ENCODE data around the gene ZMIZ1.

ZMIZ1 gene

DNA sequence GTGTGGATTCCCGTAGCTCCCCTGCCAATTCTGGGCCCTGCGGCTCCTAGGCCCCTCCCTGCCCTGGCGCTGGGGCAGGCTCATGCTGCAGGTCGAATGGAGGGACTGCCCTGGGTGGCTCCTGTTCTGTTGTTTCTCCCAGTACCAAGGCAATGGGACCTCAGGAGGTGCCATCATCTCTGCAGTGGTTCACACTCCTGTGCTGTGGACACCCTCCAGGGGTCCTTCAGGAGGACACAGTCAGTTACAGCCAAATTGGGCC, 138.3 kb downstream of the ZMIZ1 start:
- no peak for DNase-seq (ENCODE audit: low read depth in 3 of 3)

- no peak for DNase-seq (ENCODE audit: low read depth in 3 of 3)
Measured at GRCh38 chr10:79207726-79208125, 139.0 kb downstream of the ZMIZ1 start.

- DNase-seq (ENCODE audit: low read depth in 3 of 3) = no peak
Measured at GRCh38 chr10:79208251-79208983, 139.7 kb downstream of the ZMIZ1 start.

- DNase-seq (ENCODE audit: low read depth in 3 of 3) = no peak
Measured at GRCh38 chr10:79209340-79209739, 140.6 kb downstream of the ZMIZ1 start.

- DNase-seq (ENCODE audit: low read depth in 3 of 3) = no peak
Measured at GRCh38 chr10:79209831-79210230, 141.1 kb downstream of the ZMIZ1 start.

DNA sequence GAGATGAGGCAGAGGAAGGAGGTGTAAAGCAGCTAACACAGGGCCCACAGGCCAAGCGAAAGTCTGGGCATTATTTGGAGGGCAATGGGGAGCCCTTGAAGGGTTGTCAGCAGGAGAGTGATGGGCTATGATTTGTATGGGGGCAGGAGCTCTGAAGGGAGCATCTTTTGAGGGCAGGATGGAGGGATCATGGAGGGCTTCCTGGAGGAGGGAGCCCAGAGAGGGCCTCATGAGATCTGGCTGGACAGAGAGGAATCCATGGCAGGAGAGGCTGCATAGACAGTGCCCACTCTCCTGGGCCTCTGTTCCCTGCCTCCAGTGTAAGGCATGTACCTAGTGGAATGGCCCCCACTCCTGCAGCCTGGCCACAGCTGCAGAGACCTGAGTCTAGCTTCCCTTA, 141.9 kb downstream of the ZMIZ1 start:
- DNase-seq (ENCODE audit: low read depth in 3 of 3) = no peak

DNA sequence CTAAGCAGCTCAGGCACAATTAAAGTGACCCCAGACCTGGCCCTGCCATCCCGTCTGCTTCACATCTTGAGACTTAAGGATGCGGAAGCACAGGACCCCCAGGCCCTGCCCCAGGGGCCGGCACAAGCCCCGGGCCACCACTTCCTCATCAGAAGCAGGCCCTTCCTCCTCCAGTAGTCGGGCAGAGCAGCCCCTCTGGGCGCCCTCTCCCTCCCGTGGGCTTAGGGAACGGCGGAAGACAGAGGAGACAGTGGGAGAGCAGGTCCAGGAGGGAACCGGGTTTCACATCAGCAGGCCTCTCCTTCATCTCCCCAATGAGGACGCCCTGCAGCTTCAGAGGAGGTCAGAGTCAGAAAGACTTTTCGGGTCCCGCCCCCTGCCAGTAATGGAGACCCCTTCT, 142.8 kb downstream of the ZMIZ1 start:
- DNase-seq (ENCODE audit: low read depth in 3 of 3) = no peak

GRCh38 chr10:79215531-79215930, 146.8 kb downstream of the ZMIZ1 start:
- no peak for DNase-seq (ENCODE audit: low read depth in 3 of 3)

- no peak for DNase-seq (ENCODE audit: low read depth in 3 of 3)
Measured at GRCh38 chr10:79219322-79219957, 150.7 kb downstream of the ZMIZ1 start.

DNA sequence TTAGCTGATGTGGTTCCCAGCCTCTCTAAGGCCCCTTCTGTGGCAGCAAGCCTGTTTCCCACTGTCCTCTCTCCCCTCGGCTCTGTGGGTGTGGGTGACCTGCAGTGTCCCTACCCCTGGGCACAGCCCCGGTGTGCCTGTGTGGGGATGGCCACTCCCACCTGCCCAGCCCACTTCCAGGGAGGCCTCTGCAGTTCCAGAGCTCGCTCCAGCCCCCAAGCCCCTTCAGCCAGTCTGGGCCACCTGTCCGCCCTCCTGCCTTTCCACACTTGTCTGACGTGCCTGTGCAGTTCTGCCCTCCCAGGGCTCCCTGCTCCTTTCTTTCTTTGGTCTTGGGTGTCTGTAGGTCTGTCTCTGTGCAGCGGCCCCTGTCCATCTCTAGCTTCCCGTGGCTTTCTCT, 151.5 kb downstream of the ZMIZ1 start:
- DNase-seq (ENCODE audit: low read depth in 3 of 3) = no peak

DNA sequence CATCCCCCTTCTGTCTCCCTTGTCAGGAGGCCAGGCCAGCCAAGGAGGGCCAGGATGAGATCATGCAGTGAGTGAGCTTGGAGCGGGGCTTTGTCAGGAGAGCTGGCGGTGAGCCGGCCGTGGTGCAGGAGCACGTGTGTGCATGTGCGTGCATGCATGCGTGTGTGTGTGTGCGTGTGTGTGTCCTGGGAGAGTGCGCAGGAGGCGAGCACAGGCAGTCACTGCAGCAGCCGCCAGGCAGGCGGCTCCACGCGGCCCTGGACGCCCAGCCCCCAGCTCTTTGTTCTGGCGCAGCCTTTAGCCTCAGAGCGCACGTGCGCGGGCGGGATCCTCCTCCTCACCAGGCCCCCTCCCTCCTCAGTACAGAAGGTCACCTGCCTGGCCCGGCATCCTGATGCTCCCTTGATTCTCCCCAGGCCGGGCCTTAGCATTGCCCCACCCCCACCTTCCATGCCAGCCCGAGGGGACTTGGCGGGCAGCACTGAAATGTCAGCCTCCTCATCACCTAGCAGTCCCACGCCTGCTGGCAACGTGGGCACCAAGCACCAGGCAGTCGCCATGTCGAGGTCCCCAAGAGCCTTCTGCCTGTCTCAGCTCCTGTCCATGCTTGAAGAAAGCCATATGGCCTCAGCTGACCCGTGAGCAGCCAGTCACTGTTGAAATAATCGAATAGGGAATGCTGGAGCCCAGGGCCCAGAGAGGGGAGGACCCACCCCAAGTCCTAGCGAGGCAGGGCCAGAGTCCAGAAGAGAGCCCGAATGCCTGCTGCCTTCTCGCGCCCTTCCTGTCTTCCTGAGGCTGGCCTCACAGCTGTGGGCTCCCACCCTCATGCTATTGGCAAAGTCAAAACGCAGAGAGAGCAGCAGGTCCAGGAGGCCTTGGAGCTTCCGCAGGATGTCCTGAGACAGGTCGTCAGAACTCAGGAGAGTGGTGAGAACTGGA, 152.6 kb downstream of the ZMIZ1 start:
- DNase-seq (ENCODE audit: low read depth in 3 of 3) = no peak

DNA sequence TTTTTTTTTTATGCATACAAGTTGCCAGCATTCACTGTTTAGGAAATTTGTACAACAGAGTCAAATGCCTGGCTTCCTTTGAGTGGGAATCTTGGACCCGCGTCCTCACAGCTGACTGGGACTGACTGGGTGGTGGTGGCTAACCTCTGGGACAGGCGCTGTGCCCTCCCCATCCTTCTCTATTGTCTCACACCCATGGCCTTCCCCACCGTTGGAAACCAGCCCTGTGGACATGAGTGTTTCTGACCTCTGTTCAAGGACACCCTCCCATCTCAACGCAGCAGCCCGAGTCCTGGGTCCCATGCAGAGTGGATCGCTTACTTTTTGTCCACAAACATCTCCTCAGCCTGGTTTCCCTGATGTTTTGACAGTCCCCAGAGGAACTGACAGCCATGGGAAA, 153.4 kb downstream of the ZMIZ1 start:
- no peak for DNase-seq (ENCODE audit: low read depth in 3 of 3)

DNA sequence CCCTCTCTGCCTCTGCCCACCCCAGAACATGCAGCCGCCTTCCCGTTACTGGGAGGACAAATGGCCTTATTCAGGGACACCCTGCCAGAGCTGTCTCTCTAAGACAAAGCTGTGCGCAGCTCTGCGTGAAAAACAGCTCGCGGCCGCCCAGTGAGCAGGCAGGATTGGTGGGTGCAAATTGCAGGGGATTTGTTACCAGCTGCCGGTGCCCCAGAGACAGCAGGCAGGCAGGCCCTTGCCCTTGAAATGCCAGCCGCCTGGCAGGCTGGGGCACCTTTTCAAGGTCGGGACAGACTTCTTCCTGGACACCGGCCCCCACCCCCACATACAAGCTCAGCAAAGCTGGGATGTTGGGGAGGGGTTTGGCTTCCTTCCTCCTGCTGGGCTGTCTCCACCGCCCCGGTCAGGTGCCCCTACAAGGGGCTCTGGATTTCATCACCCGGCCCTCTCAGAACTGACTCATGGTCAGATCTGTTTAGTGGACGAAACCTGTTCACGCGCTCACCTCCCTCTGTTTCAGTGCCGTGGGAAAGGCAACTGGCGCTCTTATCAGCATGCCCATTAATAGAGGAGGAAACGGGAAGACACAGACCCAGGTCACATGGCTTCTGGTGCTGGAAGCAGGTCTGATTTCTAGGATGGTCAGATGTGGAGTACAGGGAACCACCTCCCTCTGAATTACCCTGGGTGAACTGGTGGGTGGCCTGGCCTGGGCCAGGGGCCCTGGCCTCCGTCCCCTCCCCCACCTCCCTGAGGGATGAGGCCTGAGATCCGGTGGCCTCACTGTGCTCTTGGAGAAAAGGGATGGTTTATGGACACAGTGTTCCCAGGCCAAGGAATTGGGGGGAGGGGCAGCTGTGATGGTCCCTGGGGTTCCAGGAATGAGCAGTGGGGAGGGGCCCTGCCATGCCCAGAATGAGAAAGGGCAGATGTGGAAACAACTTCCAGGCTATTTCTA, 154.6 kb downstream of the ZMIZ1 start:
- DNase-seq (ENCODE audit: low read depth in 3 of 3) = no peak

- no peak for DNase-seq (ENCODE audit: low read depth in 3 of 3)
Measured at GRCh38 chr10:79224263-79224949, 155.6 kb downstream of the ZMIZ1 start.

DNA sequence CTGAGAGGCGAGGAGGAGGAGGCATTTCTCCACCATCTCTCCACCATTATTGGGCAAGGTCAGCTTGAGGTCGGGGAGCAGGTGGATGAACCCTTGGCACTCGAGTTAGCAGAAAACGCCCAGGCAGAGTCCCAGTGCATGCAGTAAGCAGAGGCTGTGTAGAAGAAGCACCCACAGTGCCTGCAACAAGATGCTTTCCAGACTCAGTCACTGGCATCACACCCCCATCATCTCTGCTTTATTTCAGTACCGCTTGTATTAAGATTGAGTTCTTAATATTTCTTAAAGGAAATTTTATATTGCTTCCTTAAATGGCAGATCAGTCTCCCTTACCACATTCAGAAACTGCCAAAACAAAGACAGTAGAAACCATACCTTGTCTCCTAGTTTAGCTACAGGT, 156.2 kb downstream of the ZMIZ1 start:
- no peak for DNase-seq (ENCODE audit: low read depth in 3 of 3)

GRCh38 chr10:79226391-79227245, 157.9 kb downstream of the ZMIZ1 start:
- no peak for DNase-seq (ENCODE audit: low read depth in 3 of 3)

DNA sequence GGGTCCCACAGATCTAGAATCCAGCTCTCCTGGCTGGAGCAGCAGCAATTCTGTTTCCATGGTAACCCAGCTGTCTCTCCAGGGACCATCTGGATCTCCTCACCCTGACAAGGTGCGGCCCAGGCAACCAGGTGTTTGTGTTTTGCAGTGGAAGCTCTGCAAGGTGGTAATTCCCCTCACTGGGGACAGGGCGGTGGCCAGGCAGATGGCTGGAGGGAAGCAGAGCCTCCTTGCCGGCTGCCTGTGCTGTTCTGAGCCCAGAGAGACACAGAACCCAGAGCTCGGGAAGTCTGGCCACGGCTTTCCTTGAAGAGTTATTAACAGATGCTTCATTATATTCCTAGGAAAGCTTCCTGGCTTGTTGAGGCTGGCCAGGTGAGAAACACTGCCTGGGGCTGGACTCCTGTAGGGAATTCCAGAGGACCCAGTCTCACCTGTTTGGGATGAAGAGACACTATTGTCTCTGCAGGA, 160.3 kb downstream of the ZMIZ1 start:
- DNase-seq (ENCODE audit: low read depth in 3 of 3) = no peak

GRCh38 chr10:79229830-79230327, 161.1 kb downstream of the ZMIZ1 start:
- DNase-seq (ENCODE audit: low read depth in 3 of 3) = no peak

DNA sequence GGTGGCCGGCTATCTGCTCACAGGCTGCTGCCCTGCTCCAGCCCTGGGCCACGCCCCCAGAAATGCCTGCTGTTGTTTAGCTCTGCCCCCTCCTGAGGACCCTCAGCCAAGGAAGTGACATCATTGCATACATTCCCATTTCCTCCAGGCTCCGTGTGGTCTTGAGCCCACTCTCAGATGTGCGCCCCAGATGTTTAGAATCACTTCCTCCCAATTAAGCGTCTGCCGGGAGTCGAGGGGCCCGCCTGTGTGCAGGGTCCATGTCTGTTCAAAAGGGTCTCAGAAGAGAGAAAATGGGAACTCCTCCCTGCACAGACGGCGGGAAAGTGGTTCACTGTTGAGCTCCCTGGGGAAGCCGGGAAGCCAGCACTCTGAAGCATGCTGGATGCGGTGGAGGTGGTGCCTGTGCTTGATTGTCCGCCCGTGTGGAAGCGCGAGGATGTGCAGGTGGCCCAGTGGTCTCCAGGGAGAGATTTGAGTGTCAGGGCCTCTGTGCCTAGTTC, 161.6 kb downstream of the ZMIZ1 start:
- DNase-seq (ENCODE audit: low read depth in 3 of 3) = no peak

- no peak for DNase-seq (ENCODE audit: low read depth in 3 of 3)
Measured at GRCh38 chr10:79230850-79231249, 162.1 kb downstream of the ZMIZ1 start.

All from stimulated activated CD4-positive, alpha-beta T cell treated with anti-CD3 and anti-CD28 coated beads, TNF-alpha, amount 100 ng/mL, for 48 hours (primary cell).